Activated CD8-positive, alpha-beta memory T cell treated with anti-CD3 and anti-CD28 coated beads, Interleukin-2, amount 10 ng/mL, durations not matched to agents 7 days and 5 days (primary cell): ENCODE measurements around the gene TRAF3. TPM values are rescaled to one million over a fixed set of nuclear protein-coding genes. Genes with fewer than 3 reads are reported as not detected.

Experiments used
- ATAC-seq: fragments of 150-1000 bp; cut with Tn5 transposase; one replicate; pipeline ENCODE4 v1.10.0; 2021; ENCODE audit warnings: moderate library complexity
- CTCF ChIA-PET: fragments of 350-600 bp; sonication (Branson Sonifier 250); formaldehyde crosslinking; loops from one replicate; lab custom pipeline; 2021; ENCODE audit warnings: antibody characterized with exemption; lab: Charles Lee
- DNase-seq: peaks from one replicate; pipeline ENCODE4 v3.0.0-alpha.2; 2020
- H3K27ac Mint-ChIP-seq: one replicate; pipeline ENCODE4 v1.8.0; 2021; ENCODE audit warnings: mild to moderate bottlenecking, mixed read lengths
- H3K27me3 Mint-ChIP-seq: one replicate; pipeline ENCODE4 v1.8.0; 2021; ENCODE audit warnings: mixed read lengths
- H3K36me3 Mint-ChIP-seq: one replicate; pipeline ENCODE4 v1.8.0; 2021; ENCODE audit warnings: mild to moderate bottlenecking, mixed read lengths
- H3K4me1 Mint-ChIP-seq: one replicate; pipeline ENCODE4 v1.8.0; 2021; ENCODE audit warnings: mixed read lengths
- H3K4me3 Mint-ChIP-seq: one replicate; pipeline ENCODE4 v1.8.0; 2021; ENCODE audit warnings: mild to moderate bottlenecking, moderate library complexity, mixed read lengths
- H3K9me3 Mint-ChIP-seq: one replicate; pipeline ENCODE4 v1.8.0; 2022; ENCODE audit warnings: low read depth, mixed read lengths
- total RNA-seq, 2 experiments: library from RNA; stranded (reverse); gene quantifications; one replicate each; pipeline ENCODE4 v1.2.3, GENCODE V29; 2021

TRAF3 gene
- total RNA-seq, 2 experiments from 2014 or later, result 49.5 to 78.1 TPM

DNA sequence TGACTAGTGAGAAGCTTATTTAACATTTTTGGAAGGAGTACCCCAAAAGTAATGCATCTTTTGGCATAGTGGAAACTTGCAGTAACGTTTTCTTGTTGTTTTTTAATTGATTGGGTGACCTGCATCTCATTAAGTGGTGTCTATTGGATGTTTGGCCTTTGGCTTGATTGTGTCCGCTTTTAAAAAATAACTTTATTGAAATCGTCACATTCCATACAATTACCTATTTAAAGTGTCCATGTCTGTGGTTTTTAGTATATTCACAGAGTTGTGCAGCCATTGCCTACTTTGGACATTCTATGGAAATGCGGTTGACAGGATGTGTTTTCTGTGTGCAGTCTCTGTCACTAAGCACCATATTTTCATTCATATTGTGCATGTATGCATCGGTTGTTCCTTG is 46.3 kb downstream of the TRAF3 start:
- ATAC-seq, result no peak
- H3K9me3 Mint-ChIP-seq, result no peaks in the 10 kb centered on the region
- H3K4me1 Mint-ChIP-seq, result peaks cover 82% of the 10 kb centered on the region
- H3K27me3 Mint-ChIP-seq, result no peaks in the 10 kb centered on the region
- CTCF ChIA-PET, result no interaction called here
- no peak for DNase-seq
- H3K27ac Mint-ChIP-seq, result no peak overlapping the region
- H3K36me3 Mint-ChIP-seq, result peaks cover 9% of the 10 kb centered on the region
- H3K4me3 Mint-ChIP-seq, result peak overlapping the region; percentile 20

DNA sequence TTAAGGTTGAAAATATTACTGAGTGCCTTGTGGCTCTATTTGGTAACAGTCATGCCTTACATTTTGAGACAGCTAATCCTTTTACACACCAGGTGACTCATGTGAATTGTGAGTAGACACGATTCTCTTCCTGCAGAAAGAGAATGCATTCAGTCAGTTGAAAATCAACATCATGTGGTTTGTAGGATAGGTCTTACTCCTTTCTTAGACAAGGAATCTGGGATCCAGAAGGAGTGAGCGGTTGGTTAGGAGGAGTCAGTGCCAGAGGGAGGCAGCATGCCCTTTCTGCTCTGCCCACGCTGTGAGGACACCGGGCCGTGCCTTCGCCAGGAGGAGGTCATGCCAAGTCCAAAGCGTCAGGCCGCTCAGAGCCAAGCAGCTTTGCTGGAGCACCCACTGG is 47.6 kb downstream of the TRAF3 start:
- Mint-ChIP-seq H3K4me1 (peaks cover 84% of the 10 kb centered on the region), H3K9me3 (no peaks in the 10 kb centered on the region), H3K4me3 (no peak overlapping the region), H3K27ac (no peak overlapping the region), H3K27me3 (no peaks in the 10 kb centered on the region), H3K36me3 (peaks cover 6% of the 10 kb centered on the region)
- ATAC-seq, result no peak
- no peak for DNase-seq
- CTCF ChIA-PET, result no interaction called here

DNA sequence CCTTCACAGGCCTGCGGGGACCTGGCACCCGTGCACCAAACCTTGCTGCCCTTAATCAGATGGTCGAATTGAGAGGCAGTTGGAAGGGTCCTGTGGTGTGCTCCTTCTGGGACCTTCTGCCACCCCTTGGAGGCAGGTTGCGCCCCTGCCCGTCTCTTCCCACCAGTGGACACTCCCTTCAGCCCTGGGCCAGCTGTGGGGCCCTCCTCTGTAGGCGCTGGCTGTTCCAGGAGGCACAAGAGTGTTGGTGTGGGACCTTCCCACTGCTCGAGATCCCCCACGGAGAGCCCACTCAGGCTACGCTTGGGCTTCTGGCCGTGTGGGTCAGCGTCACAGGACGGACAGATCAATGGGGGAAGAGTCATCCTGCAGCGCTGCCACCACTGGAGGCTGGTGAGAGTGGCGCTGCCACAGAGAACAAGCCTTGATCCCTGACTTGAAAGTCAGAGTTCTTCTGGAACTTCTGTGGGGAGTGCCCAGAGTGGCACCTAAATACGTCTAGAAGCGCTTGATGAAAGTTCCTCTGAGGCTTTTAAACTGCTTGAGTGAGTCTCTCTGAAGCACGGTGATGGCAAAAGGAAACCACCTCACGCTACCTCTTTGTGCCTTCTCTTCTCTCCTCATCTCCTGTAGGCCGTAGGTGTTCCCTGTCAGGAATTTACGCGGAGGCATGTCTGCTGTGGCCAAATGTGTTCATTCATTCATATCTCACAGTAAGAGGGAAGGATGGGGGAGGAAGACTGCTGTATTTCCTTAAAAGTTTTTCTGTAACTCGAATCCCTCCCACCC is 48.3 kb downstream of the TRAF3 start:
- Mint-ChIP-seq H3K27me3 (no peaks in the 10 kb centered on the region), H3K27ac (no peak overlapping the region), H3K9me3 (no peaks in the 10 kb centered on the region), H3K36me3 (peaks cover 7% of the 10 kb centered on the region), H3K4me1 (peaks cover 83% of the 10 kb centered on the region), H3K4me3 (no peak overlapping the region)
- CTCF ChIA-PET, result no interaction called here
- no peak for DNase-seq
- no peak for ATAC-seq

DNA sequence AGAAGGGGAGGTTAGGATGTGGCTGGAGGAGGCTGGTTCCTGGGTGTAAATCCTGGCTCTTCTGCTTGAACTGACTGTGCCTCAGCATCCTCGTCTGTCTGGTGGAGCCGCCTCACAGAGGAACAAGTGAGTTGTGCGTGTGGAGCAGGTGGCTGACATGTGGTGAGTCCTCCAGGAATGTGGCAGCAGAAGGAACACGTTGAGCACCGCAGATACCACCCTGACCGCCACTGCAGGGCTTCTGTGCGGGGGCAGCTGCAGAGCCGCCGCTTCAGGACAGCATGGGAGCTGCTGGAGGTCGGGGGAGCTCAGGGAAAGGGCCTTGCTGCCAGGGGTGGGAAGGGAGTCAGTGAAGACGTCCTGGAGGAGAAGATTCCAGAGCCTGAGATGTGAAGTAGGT is 48.9 kb downstream of the TRAF3 start:
- Mint-ChIP-seq H3K4me1 (peaks cover 84% of the 10 kb centered on the region), H3K4me3 (no peak overlapping the region), H3K27ac (no peak overlapping the region), H3K9me3 (no peaks in the 10 kb centered on the region), H3K27me3 (no peaks in the 10 kb centered on the region), H3K36me3 (peaks cover 11% of the 10 kb centered on the region)
- DNase-seq (no peak), ATAC-seq (no peak)
- CTCF ChIA-PET, result no interaction called here

DNA sequence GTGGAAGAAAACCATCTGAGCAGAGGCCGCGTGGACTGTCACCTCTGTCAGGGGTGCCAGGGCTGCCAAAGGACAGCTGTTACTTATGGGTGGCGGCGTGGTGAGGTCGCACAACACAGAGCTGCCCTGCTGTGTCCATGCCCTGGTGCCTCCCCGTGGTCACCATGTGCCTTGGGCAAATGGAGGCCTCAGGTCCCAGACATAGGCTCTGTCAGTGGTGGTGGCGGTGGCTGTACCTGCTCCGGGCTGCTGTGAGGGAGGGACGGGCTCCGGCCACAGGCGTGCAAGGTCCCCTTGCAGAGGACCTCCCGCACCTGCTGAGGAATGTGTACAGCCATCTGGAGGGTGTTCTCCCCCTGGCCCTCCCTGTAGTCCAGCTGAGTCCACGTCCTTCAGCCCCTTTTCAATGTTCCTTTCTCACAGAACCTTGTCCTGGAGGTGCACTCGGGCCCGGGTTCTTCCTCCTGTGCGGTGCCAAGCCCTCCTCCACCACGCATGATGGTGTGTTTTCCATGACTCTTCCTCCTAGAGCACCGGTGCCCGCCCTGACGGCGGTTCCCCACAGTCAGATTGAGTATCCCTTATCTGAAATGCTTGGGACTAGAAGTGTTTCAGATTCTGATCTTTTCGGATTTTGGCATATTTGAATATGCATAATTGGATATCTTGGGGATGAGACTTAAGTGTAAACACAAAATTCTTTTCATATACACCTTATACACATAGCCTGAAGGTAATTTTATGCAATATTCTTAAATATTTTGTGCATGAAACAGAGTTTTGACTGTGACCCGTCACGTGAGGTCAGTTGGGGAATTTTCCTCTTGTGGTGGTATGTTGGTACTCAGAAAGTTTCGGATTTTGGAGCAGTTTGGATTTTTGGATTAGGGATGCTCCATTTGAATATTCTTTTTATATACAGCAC is 49.8 kb downstream of the TRAF3 start:
- CTCF ChIA-PET, result no interaction called here
- H3K36me3 Mint-ChIP-seq, result peaks cover 15% of the 10 kb centered on the region
- DNase-seq (no peak), ATAC-seq (no peak)
- no peak overlapping the region for H3K27ac Mint-ChIP-seq
- H3K4me1 Mint-ChIP-seq, result peaks cover 86% of the 10 kb centered on the region
- no peak overlapping the region for H3K4me3 Mint-ChIP-seq
- H3K27me3 Mint-ChIP-seq, result no peaks in the 10 kb centered on the region
- no peaks in the 10 kb centered on the region for H3K9me3 Mint-ChIP-seq

DNA sequence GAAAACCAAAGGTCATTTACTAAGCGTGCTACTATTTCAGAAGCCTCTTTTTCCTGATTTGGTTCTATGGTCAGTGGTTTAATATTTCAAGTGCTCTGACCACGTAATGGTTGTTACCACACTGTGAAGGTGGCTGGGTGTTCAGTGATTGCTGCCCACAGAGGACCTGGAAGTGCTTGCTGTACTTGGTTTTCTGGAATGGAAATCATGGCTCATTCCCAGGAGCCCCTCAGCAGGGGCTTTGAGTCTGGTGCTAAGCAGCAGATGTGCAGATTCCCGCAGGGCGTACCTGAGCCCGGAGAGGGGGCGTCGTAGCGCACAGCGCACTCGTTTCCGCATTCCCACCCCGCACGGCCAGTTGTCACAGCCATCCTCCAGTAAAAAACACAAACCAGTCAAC is 50.5 kb downstream of the TRAF3 start:
- no peak for DNase-seq
- no peaks in the 10 kb centered on the region for H3K27me3 Mint-ChIP-seq
- no peaks in the 10 kb centered on the region for H3K9me3 Mint-ChIP-seq
- no peak overlapping the region for H3K4me3 Mint-ChIP-seq
- peaks cover 79% of the 10 kb centered on the region for H3K4me1 Mint-ChIP-seq
- ATAC-seq, result no peak
- CTCF ChIA-PET, result no interaction called here
- H3K27ac Mint-ChIP-seq, result no peak overlapping the region
- H3K36me3 Mint-ChIP-seq, result peaks cover 17% of the 10 kb centered on the region

DNA sequence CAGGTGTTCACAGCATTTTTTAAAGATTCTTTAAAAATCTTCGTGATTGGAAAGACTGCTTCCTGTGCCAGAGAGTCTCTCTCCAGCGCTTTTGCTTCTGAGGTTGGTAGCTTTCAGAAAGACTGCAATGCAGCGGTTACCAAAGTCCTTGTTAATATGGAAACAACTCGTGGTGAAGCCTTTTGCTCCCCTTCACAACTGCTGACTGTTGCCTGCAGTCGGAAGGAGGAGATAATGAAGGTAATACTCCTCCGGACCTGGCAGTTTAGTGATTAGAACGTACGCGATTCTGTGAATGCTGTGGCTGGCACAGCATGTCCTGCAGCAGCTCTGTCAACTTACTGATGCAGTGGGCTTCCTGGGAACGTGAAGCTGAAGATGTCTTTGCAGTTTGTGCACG is 50.9 kb downstream of the TRAF3 start:
- Mint-ChIP-seq H3K27ac (peak overlapping the region; percentile 38), H3K36me3 (peaks cover 20% of the 10 kb centered on the region), H3K4me3 (no peak overlapping the region), H3K27me3 (no peaks in the 10 kb centered on the region), H3K4me1 (peaks cover 78% of the 10 kb centered on the region), H3K9me3 (no peaks in the 10 kb centered on the region)
- ATAC-seq (no peak), DNase-seq (no peak)
- CTCF ChIA-PET, result no interaction called here

DNA sequence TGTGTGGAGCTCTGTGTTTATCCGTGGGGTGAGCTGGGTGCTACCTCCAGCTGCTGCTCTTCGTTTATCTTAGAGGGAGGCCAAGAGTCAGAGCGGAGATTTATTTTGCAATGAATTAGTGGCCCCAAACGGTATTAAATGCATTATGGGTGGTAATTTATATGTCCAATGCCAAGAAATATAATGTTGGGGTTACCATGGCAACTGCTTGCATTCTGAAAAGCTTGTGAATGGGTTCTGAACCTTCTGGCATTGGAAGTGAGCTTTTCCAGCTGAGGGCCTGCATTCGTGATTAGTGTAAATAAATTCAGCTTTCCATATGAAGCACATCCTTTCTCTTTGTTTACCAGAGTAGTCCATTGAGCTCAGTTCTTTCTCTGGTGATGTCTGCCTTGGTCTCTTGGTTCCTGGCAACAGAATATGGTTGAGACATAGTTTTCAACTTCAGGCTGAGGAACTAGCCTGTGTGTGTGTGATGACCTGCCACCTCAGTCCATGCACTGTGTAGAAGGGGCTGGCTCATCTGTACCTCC is 51.8 kb downstream of the TRAF3 start:
- peaks cover 72% of the 10 kb centered on the region for H3K4me1 Mint-ChIP-seq
- H3K27ac Mint-ChIP-seq, result no peak overlapping the region
- peaks cover 25% of the 10 kb centered on the region for H3K36me3 Mint-ChIP-seq
- CTCF ChIA-PET, result interaction anchor here (1.0 kb wide), 1 partner anchor 20 kb away, joined by 3 read pairs; no protein-coding TSS in a partner anchor
- DNase-seq (no peak), ATAC-seq (no peak)
- H3K27me3 Mint-ChIP-seq, result no peaks in the 10 kb centered on the region
- no peak overlapping the region for H3K4me3 Mint-ChIP-seq
- no peaks in the 10 kb centered on the region for H3K9me3 Mint-ChIP-seq

DNA sequence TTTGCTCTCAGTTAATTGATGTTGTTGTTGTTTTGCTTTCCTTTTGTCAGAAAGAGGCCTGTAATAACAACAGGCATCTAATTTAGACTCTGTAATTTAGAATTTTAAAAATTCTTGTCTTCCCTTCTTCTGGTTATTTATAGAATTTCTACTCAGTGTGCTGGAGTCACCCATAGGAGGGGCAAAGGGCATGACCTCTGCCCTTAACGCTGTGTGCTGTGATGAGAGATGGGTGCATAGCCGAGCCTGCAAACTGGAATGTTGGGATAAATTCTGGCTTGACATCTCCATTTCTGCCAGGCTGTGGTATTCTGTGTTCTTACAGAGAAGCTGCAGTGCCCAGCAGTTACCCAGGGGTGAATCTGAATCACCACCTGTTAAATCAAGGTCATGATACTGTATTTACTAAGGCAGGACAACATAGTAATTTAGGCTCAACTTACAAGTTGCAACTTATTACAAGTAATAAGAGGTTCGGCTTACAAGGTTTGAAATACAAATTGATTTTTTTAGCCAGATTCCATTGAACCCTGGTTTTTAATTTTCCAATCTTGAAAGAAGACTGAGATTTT is 53.3 kb downstream of the TRAF3 start:
- Mint-ChIP-seq H3K9me3 (no peaks in the 10 kb centered on the region), H3K4me1 (peaks cover 65% of the 10 kb centered on the region), H3K36me3 (peaks cover 34% of the 10 kb centered on the region), H3K27ac (peak overlapping the region; percentile 79), H3K4me3 (no peak overlapping the region), H3K27me3 (no peaks in the 10 kb centered on the region)
- DNase-seq (no peak), ATAC-seq (no peak)
- CTCF ChIA-PET, result interaction anchor here (0.8 to 1.2 kb wide), 3 partner anchors 9 to 56 kb away, joined by 3 to 4 read pairs (median 3); no protein-coding TSS in a partner anchor

DNA sequence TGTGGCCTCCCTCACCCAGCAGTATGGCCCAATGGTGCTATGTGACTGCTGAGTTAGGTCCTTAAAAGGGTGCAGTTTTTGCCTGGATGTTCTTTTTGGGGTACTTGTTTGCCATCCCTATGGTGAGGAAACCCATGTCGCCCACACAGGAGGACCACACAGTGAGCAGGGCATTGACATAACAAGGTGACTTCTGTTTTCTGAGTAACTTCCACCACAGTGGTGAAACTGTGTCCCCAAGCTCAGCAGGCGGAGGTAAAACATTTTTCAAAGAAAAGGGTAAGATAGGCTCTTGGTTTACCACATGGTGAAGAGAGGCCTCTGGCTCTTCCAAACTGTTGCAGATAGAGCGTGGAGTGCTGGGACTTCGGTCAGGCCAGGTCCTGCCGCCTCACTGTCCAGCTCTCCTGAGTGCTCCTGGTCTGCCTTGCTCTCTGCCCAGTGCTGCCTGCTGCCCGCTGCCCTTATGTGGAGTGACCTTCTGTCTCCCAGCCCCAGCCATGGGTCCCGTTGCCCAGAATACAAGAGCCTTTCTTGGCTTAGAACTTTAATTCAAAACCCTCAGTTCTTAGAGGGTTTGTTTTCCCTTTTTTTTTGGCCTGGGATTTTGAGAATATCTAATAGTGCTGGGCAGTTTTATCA is 54.0 kb downstream of the TRAF3 start:
- no peaks in the 10 kb centered on the region for H3K27me3 Mint-ChIP-seq
- ATAC-seq, result peak; percentile 76
- DNase-seq, result peak; percentile 75

DNA sequence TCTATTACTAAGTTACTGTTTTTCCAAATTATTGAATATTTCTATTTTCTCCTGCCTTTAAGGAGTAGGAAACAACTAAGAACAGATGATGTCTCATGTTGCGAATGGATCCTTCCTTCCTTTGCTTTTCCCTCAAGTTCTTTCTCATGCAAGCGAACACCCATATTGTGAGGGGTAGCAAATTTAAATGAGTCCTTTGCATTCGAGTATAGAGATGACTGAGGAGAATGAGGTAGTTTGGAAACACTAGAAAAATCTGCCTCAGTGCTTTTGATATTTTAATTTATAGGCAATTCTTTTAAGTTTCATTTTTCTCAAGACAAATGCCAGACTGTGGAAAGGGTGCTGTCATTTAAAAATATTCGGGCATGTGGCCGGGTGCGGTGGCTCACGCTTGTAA is 56.1 kb downstream of the TRAF3 start:
- no peak overlapping the region for H3K4me3 Mint-ChIP-seq
- H3K27ac Mint-ChIP-seq, result no peak overlapping the region
- ATAC-seq (no peak), DNase-seq (no peak)
- H3K4me1 Mint-ChIP-seq, result peaks cover 41% of the 10 kb centered on the region
- H3K27me3 Mint-ChIP-seq, result no peaks in the 10 kb centered on the region
- CTCF ChIA-PET, result interaction anchor here (1.1 to 1.6 kb wide), 2 partner anchors 9 to 13 kb away, joined by 3 to 6 read pairs; no protein-coding TSS in a partner anchor
- peaks cover 28% of the 10 kb centered on the region for H3K36me3 Mint-ChIP-seq
- no peaks in the 10 kb centered on the region for H3K9me3 Mint-ChIP-seq

More for the DNA sequence above, 54.0 kb downstream of the TRAF3 start:
- peak overlapping the region; percentile 24 for H3K4me3 Mint-ChIP-seq
- H3K4me1 Mint-ChIP-seq, result peaks cover 59% of the 10 kb centered on the region
- no peaks in the 10 kb centered on the region for H3K9me3 Mint-ChIP-seq
- H3K36me3 Mint-ChIP-seq, result peaks cover 29% of the 10 kb centered on the region
- CTCF ChIA-PET, result interaction anchor here (1.2 kb wide), 1 partner anchor 56 kb away, joined by 4 read pairs; no protein-coding TSS in a partner anchor
- H3K27ac Mint-ChIP-seq, result peak overlapping the region; percentile 79

DNA sequence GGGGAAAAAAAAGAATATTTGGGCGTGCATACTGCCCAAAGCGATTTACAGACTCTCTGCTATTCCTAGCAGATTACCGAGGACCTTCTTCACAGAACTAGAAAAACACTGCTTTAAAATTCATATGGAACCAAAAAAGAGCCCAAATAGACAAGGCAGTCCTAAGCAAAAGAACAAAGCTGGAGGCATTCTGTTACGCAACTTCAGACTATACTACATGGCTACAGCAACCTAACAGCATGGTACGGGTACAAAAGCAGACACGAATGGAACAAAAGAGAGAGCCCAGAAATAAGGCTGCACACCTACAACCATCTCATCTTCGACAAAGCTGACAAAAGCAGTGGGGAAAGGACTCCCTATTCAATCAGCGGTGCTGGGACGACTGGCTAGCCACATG is 56.7 kb downstream of the TRAF3 start:
- no peak overlapping the region for H3K27ac Mint-ChIP-seq

More for the DNA sequence above, 56.7 kb downstream of the TRAF3 start:
- ATAC-seq, result no peak
- peaks cover 34% of the 10 kb centered on the region for H3K4me1 Mint-ChIP-seq
- CTCF ChIA-PET, result interaction anchor here (1.1 kb wide), 1 partner anchor 9 kb away, joined by 3 read pairs; no protein-coding TSS in a partner anchor
- no peaks in the 10 kb centered on the region for H3K27me3 Mint-ChIP-seq
- H3K9me3 Mint-ChIP-seq, result no peaks in the 10 kb centered on the region
- H3K4me3 Mint-ChIP-seq, result no peak overlapping the region
- H3K36me3 Mint-ChIP-seq, result peaks cover 28% of the 10 kb centered on the region
- no peak for DNase-seq
